ENCODE measurements around the gene MTG2.

Gene MTG2

DNA sequence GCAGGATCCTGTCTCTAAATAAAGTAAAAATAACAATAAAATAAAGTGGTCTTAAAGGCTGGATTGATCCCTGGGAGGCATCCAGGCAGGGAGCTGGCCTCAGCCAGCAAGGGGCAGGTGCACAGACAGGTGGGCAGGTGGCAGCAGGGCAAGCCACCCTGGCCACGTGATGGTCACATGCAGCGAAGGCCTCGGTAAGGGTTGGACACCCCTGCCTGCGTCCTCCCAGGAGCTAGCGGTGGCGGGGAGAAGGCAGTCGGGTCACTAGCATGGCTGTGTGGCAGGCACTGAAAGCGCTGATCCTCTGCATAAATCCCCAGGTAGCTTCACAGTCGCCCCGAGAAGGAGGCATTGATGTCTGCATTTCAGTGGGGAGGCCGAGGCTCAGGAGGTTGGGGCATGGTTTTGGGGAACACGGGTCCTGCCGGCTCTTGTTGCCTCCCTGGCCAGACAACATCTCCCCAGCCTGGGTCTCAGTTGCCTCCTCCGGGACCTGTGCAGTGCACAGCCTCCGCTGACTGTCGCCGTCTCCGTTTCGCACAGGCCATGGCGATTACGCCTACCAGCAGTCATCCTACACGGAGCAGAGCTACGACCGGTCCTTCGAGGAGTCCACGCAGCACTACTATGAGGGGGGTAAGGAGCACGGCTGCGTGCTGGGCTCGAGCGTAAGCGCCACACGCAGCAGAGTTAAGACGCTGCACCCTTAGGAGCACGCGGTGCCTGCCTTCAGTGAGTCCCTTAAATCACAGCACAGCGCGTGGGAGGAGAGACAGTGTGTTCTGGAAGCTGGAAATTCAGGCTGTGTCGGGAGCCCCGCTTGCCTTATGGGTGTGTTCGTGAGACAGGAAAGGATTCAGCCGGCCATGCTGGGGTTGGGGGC is 17.7 kb upstream of the MTG2 start:
- Histone ChIP-seq H3K9ac (ENCODE audit: low read depth, low read length) (no peak overlapping the region), H3K9me3 (ENCODE audit: control insufficient read depth, insufficient read depth, low read length) (no peaks in the 10 kb centered on the region), H3K27me3 (ENCODE audit: control insufficient read depth, insufficient read depth, low read length) (no peaks in the 10 kb centered on the region), H3K4me3 (ENCODE audit: low read depth, low read length) (no peak overlapping the region), H3K27ac (ENCODE audit: low read depth, low read length) (no peak overlapping the region), H3K36me3 (ENCODE audit: control insufficient read depth, insufficient read depth, low read length) (peaks cover 87% of the 10 kb centered on the region), H3K4me1 (ENCODE audit: control insufficient read depth, insufficient read depth, low read length) (no peaks in the 10 kb centered on the region)

GRCh38 chr20:62165762-62166399 is 16.9 kb upstream of the MTG2 start:
- no peaks in the 10 kb centered on the region for H3K9me3 ChIP-seq (ENCODE audit: control insufficient read depth, insufficient read depth, low read length)
- H3K9ac ChIP-seq (ENCODE audit: low read depth, low read length): no peak overlapping the region
- H3K36me3 ChIP-seq (ENCODE audit: control insufficient read depth, insufficient read depth, low read length): peaks cover 81% of the 10 kb centered on the region
- no peaks in the 10 kb centered on the region for H3K4me1 ChIP-seq (ENCODE audit: control insufficient read depth, insufficient read depth, low read length)
- no peak overlapping the region for H3K27ac ChIP-seq (ENCODE audit: low read depth, low read length)
- no peak overlapping the region for H3K4me3 ChIP-seq (ENCODE audit: low read depth, low read length)
- H3K27me3 ChIP-seq (ENCODE audit: control insufficient read depth, insufficient read depth, low read length): no peaks in the 10 kb centered on the region

DNA sequence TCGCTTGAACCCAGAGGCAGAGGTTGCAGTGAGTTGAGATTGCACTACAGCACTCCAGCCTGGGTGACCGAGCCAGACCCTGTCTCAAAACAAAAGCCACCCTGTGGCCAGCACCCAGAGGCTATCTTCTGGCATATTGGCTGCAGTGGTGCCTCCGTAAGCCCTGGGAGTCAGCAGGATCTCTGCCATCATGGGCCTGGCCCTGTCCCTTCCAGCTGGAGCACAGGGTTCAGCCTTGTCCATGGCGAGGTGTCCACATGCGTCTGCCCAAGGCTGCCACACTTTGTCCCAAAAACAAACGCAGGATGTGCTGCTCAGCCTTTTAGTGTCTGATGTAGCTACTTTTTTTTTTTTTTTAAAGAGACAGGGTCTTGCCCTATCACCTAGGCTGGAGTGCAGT is 15.4 kb upstream of the MTG2 start:
- Histone ChIP-seq H3K4me3 (ENCODE audit: low read depth, low read length) (no peak overlapping the region), H3K36me3 (ENCODE audit: control insufficient read depth, insufficient read depth, low read length) (peaks cover 70% of the 10 kb centered on the region), H3K9me3 (ENCODE audit: control insufficient read depth, insufficient read depth, low read length) (no peaks in the 10 kb centered on the region), H3K27ac (ENCODE audit: low read depth, low read length) (no peak overlapping the region), H3K9ac (ENCODE audit: low read depth, low read length) (no peak overlapping the region), H3K27me3 (ENCODE audit: control insufficient read depth, insufficient read depth, low read length) (no peaks in the 10 kb centered on the region), H3K4me1 (ENCODE audit: control insufficient read depth, insufficient read depth, low read length) (no peaks in the 10 kb centered on the region)

GRCh38 chr20:62168061-62168460 is 14.8 kb upstream of the MTG2 start:
- Histone ChIP-seq H3K27ac (ENCODE audit: low read depth, low read length) (no peak overlapping the region), H3K36me3 (ENCODE audit: control insufficient read depth, insufficient read depth, low read length) (peaks cover 68% of the 10 kb centered on the region), H3K9me3 (ENCODE audit: control insufficient read depth, insufficient read depth, low read length) (no peaks in the 10 kb centered on the region), H3K9ac (ENCODE audit: low read depth, low read length) (no peak overlapping the region), H3K4me1 (ENCODE audit: control insufficient read depth, insufficient read depth, low read length) (no peaks in the 10 kb centered on the region), H3K4me3 (ENCODE audit: low read depth, low read length) (no peak overlapping the region), H3K27me3 (ENCODE audit: control insufficient read depth, insufficient read depth, low read length) (no peaks in the 10 kb centered on the region)

DNA sequence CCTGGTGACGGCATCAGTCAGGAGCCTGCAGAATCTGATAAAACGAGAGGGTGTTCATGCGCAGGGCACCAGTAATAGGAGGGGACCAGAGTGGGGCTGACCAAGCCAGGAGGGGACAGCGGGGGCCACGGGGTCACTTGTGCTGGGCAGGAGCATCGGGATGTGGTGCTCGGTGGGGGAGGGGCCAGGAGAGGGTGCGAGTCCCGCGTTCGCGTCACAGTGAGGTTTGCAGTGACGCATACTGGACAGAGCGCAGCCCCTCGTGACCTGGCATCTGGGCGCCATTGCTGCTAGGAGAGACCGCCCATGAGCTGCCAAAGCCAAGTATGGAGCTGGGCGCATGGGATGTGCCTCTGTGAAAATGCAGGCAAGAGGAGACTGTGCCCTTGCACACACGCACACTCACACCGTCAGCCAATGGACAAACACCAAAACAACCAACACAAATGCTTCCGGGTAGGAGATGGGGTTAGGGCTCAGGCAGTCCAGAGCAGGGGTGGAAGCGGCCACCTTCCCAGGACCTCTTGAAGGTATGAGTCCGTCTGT is 13.9 kb upstream of the MTG2 start:
- Histone ChIP-seq H3K9ac (ENCODE audit: low read depth, low read length) (no peak overlapping the region), H3K36me3 (ENCODE audit: control insufficient read depth, insufficient read depth, low read length) (peaks cover 66% of the 10 kb centered on the region), H3K27me3 (ENCODE audit: control insufficient read depth, insufficient read depth, low read length) (no peaks in the 10 kb centered on the region), H3K9me3 (ENCODE audit: control insufficient read depth, insufficient read depth, low read length) (no peaks in the 10 kb centered on the region), H3K27ac (ENCODE audit: low read depth, low read length) (no peak overlapping the region), H3K4me1 (ENCODE audit: control insufficient read depth, insufficient read depth, low read length) (no peaks in the 10 kb centered on the region), H3K4me3 (ENCODE audit: low read depth, low read length) (no peak overlapping the region)

GRCh38 chr20:62170536-62170935 is 12.3 kb upstream of the MTG2 start:
- Histone ChIP-seq H3K4me3 (ENCODE audit: low read depth, low read length) (no peak overlapping the region), H3K9ac (ENCODE audit: low read depth, low read length) (no peak overlapping the region), H3K27me3 (ENCODE audit: control insufficient read depth, insufficient read depth, low read length) (no peaks in the 10 kb centered on the region), H3K9me3 (ENCODE audit: control insufficient read depth, insufficient read depth, low read length) (no peaks in the 10 kb centered on the region), H3K36me3 (ENCODE audit: control insufficient read depth, insufficient read depth, low read length) (peaks cover 64% of the 10 kb centered on the region), H3K4me1 (ENCODE audit: control insufficient read depth, insufficient read depth, low read length) (no peaks in the 10 kb centered on the region), H3K27ac (ENCODE audit: low read depth, low read length) (no peak overlapping the region)

- Histone ChIP-seq H3K27me3 (ENCODE audit: control insufficient read depth, insufficient read depth, low read length) (no peaks in the 10 kb centered on the region), H3K27ac (ENCODE audit: low read depth, low read length) (no peak overlapping the region), H3K9me3 (ENCODE audit: control insufficient read depth, insufficient read depth, low read length) (no peaks in the 10 kb centered on the region), H3K4me1 (ENCODE audit: control insufficient read depth, insufficient read depth, low read length) (no peaks in the 10 kb centered on the region), H3K4me3 (ENCODE audit: low read depth, low read length) (no peak overlapping the region), H3K36me3 (ENCODE audit: control insufficient read depth, insufficient read depth, low read length) (peaks cover 64% of the 10 kb centered on the region), H3K9ac (ENCODE audit: low read depth, low read length) (no peak overlapping the region)
These were observed 11.6 kb upstream of the MTG2 start for GRCh38 chr20:62171245-62171644.

DNA sequence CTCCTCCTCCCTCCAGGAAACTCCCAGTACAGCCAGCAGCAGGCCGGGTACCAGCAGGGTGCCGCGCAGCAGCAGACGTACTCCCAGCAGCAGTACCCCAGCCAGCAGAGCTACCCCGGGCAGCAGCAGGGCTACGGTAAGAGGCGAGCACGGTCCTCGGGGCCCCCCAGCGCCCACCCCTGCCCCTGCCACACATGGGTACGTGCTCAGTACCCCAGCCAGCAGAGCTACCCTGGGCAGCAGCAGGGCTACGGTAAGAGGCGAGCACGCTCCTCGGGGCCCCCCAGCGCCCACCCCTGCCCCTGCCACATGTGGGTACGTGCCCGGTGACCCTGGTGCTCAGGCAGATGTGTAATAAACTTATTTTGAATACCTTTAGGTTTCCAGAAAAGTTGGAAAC is 10.2 kb upstream of the MTG2 start:
- H3K9me3 ChIP-seq (ENCODE audit: control insufficient read depth, insufficient read depth, low read length): no peaks in the 10 kb centered on the region
- H3K27ac ChIP-seq (ENCODE audit: low read depth, low read length): no peak overlapping the region
- peaks cover 67% of the 10 kb centered on the region for H3K36me3 ChIP-seq (ENCODE audit: control insufficient read depth, insufficient read depth, low read length)
- H3K4me3 ChIP-seq (ENCODE audit: low read depth, low read length): no peak overlapping the region
- no peaks in the 10 kb centered on the region for H3K27me3 ChIP-seq (ENCODE audit: control insufficient read depth, insufficient read depth, low read length)
- H3K9ac ChIP-seq (ENCODE audit: low read depth, low read length): no peak overlapping the region
- no peaks in the 10 kb centered on the region for H3K4me1 ChIP-seq (ENCODE audit: control insufficient read depth, insufficient read depth, low read length)

DNA sequence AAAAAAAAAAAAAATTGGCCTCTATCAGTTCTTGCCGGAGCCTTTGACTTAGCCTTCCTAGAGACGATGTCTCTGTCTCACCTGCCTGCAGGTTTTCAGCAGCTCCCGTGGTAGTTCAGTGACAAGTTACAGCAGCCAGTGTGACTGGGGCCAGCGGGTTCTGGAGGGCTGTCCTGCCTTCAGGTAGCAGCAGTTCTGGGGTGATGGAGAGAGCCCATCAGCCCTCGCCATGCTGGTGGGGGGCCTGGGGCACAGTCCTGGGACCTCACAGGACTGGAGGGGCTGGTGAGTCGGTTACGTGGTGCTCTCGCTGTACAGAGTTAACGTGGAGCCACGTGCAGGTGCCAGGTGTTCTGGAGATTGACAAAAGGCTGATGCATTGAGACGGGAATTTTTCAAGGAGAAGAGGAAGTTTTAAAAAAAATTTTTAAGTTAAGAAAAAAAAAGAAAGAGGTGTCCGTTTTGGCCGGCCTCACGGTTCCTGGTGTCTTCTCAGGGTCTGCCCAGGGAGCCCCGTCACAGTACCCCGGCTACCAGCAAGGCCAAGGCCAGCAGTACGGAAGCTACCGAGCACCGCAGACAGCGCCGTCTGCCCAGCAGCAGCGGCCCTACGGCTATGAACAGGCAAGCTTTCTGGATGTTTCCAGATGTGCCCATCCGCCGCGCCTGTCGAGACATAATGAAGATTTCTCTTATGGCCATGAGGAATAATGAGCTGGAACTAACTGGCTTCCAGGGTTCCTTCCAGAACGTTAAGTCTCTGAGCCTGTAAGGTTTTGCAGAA is 8.6 kb upstream of the MTG2 start:
- no peak overlapping the region for H3K27ac ChIP-seq (ENCODE audit: low read depth, low read length)
- H3K36me3 ChIP-seq (ENCODE audit: control insufficient read depth, insufficient read depth, low read length): peaks cover 61% of the 10 kb centered on the region
- no peaks in the 10 kb centered on the region for H3K27me3 ChIP-seq (ENCODE audit: control insufficient read depth, insufficient read depth, low read length)
- H3K4me3 ChIP-seq (ENCODE audit: low read depth, low read length): no peak overlapping the region
- H3K9ac ChIP-seq (ENCODE audit: low read depth, low read length): no peak overlapping the region
- no peaks in the 10 kb centered on the region for H3K9me3 ChIP-seq (ENCODE audit: control insufficient read depth, insufficient read depth, low read length)
- H3K4me1 ChIP-seq (ENCODE audit: control insufficient read depth, insufficient read depth, low read length): no peaks in the 10 kb centered on the region

GRCh38 chr20:62174870-62175624 is 7.8 kb upstream of the MTG2 start:
- Histone ChIP-seq H3K4me3 (ENCODE audit: low read depth, low read length) (no peak overlapping the region), H3K27me3 (ENCODE audit: control insufficient read depth, insufficient read depth, low read length) (no peaks in the 10 kb centered on the region), H3K4me1 (ENCODE audit: control insufficient read depth, insufficient read depth, low read length) (no peaks in the 10 kb centered on the region), H3K27ac (ENCODE audit: low read depth, low read length) (no peak overlapping the region), H3K9me3 (ENCODE audit: control insufficient read depth, insufficient read depth, low read length) (no peaks in the 10 kb centered on the region), H3K9ac (ENCODE audit: low read depth, low read length) (no peak overlapping the region), H3K36me3 (ENCODE audit: control insufficient read depth, insufficient read depth, low read length) (peaks cover 61% of the 10 kb centered on the region)

Measured in HUES48 (cell line).